ENCODE measurements around the gene CD80. TPM values are rescaled to one million over a fixed set of nuclear protein-coding genes. Genes with fewer than 3 reads are reported as not detected.

The CD80 gene
- total RNA-seq, 1 experiment from 2014 or later: not detected

- H3K4me1 Mint-ChIP-seq (ENCODE audit: insufficient read depth, unreplicated experiment): peaks cover 5% of the 10 kb centered on the region
- H3K27ac Mint-ChIP-seq (ENCODE audit: low read depth, unreplicated experiment): no peak overlapping the region
- DNase-seq (ENCODE audit: unreplicated experiment): peak; percentile 20
- H3K4me3 Mint-ChIP-seq (ENCODE audit: unreplicated experiment): no peak overlapping the region
- intact Hi-C loops (cut with micrococcal nuclease): no loop called here
- H3K9me3 Mint-ChIP-seq (ENCODE audit: unreplicated experiment): no peaks in the 10 kb centered on the region
- POLR2A ChIA-PET: no interaction called here
- H3K27me3 Mint-ChIP-seq (ENCODE audit: insufficient read depth, unreplicated experiment): no peaks in the 10 kb centered on the region
- no TSS peak for BruUV-seq (replicated peaks)
- CTCF ChIA-PET: interaction anchor here (0.7 to 1.1 kb wide), 2 partner anchors 53 to 84 kb away, joined by 3 to 4 read pairs; no protein-coding TSS in a partner anchor
- TF ChIP-seq CTCF (IDR thresholded peaks at IDR 0.05; ENCODE audit: unreplicated experiment): no peak
- no peaks in the 10 kb centered on the region for H3K36me3 Mint-ChIP-seq (ENCODE audit: insufficient read depth, unreplicated experiment)
These were observed 22.8 kb upstream of the CD80 start for GRCh38 chr3:119582178-119582577.

GRCh38 chr3:119580067-119580760, 20.8 kb upstream of the CD80 start:
- Mint-ChIP-seq H3K9me3 (ENCODE audit: unreplicated experiment) (no peaks in the 10 kb centered on the region), H3K27me3 (ENCODE audit: insufficient read depth, unreplicated experiment) (no peaks in the 10 kb centered on the region), H3K4me3 (ENCODE audit: unreplicated experiment) (no peak overlapping the region), H3K36me3 (ENCODE audit: insufficient read depth, unreplicated experiment) (no peaks in the 10 kb centered on the region), H3K4me1 (ENCODE audit: insufficient read depth, unreplicated experiment) (peaks cover 5% of the 10 kb centered on the region), H3K27ac (ENCODE audit: low read depth, unreplicated experiment) (no peak overlapping the region)
- no peak for TF ChIP-seq CTCF (IDR thresholded peaks at IDR 0.05; ENCODE audit: unreplicated experiment)
- POLR2A ChIA-PET: no interaction called here
- intact Hi-C loops (cut with micrococcal nuclease): no loop called here
- no peak for DNase-seq (ENCODE audit: unreplicated experiment)
- CTCF ChIA-PET: interaction anchor here (0.6 kb wide), 2 partner anchors 11 to 852 kb away, joined by 3 read pairs; no protein-coding TSS in a partner anchor
- no TSS peak for BruUV-seq (replicated peaks)

- no peaks in the 10 kb centered on the region for H3K9me3 Mint-ChIP-seq (ENCODE audit: unreplicated experiment)
- peaks cover 5% of the 10 kb centered on the region for H3K4me1 Mint-ChIP-seq (ENCODE audit: insufficient read depth, unreplicated experiment)
- H3K36me3 Mint-ChIP-seq (ENCODE audit: insufficient read depth, unreplicated experiment): no peaks in the 10 kb centered on the region
- ChIA-PET POLR2A (no interaction called here), CTCF (interaction anchor here (0.6 kb wide), 1 partner anchor 114 kb away, joined by 3 read pairs; no protein-coding TSS in a partner anchor)
- H3K27ac Mint-ChIP-seq (ENCODE audit: low read depth, unreplicated experiment): no peak within 1 kb of the TSS
- DNase-seq (ENCODE audit: unreplicated experiment): no peak
- H3K4me3 Mint-ChIP-seq (ENCODE audit: unreplicated experiment): no peak within 1 kb of the TSS
- intact Hi-C loops (cut with micrococcal nuclease): no loop called here
- no peaks in the 10 kb centered on the region for H3K27me3 Mint-ChIP-seq (ENCODE audit: insufficient read depth, unreplicated experiment)
- no TSS peak for BruUV-seq (replicated peaks)
- TF ChIP-seq CTCF (IDR thresholded peaks at IDR 0.05; ENCODE audit: unreplicated experiment): no peak
These were observed 20.1 kb upstream of the CD80 start, which contains the start of gene ADPRH for GRCh38 chr3:119579366-119580066. Gene ADPRH (plus strand): TSS chr3:119579492. CDS start chr3:119582170, 2,678 bp downstream.

GRCh38 chr3:119575507-119575906, 16.1 kb upstream of the CD80 start:
- no peak for DNase-seq (ENCODE audit: unreplicated experiment)
- Mint-ChIP-seq H3K36me3 (ENCODE audit: insufficient read depth, unreplicated experiment) (no peaks in the 10 kb centered on the region), H3K9me3 (ENCODE audit: unreplicated experiment) (no peaks in the 10 kb centered on the region), H3K27ac (ENCODE audit: low read depth, unreplicated experiment) (no peak overlapping the region), H3K4me3 (ENCODE audit: unreplicated experiment) (no peak overlapping the region), H3K4me1 (ENCODE audit: insufficient read depth, unreplicated experiment) (no peaks in the 10 kb centered on the region), H3K27me3 (ENCODE audit: insufficient read depth, unreplicated experiment) (no peaks in the 10 kb centered on the region)
- CTCF ChIA-PET: no interaction called here
- TF ChIP-seq CTCF (IDR thresholded peaks at IDR 0.05; ENCODE audit: unreplicated experiment): no peak
- intact Hi-C loops (cut with micrococcal nuclease): no loop called here
- no TSS peak for BruUV-seq (replicated peaks)
- POLR2A ChIA-PET: no interaction called here

All from MCF 10A (cell line).